HG02763 (cell line): ENCODE results near the gene PGAP3.

Experiments used
- ATAC-seq: cut with Tn5 transposase; IDR thresholded peaks from one replicate; pipeline ENCODE4 v1.9.1; 2021; ENCODE audit warnings: mild to moderate bottlenecking, moderate library complexity; ENCODE audit not compliant: unreplicated experiment

Gene PGAP3

DNA sequence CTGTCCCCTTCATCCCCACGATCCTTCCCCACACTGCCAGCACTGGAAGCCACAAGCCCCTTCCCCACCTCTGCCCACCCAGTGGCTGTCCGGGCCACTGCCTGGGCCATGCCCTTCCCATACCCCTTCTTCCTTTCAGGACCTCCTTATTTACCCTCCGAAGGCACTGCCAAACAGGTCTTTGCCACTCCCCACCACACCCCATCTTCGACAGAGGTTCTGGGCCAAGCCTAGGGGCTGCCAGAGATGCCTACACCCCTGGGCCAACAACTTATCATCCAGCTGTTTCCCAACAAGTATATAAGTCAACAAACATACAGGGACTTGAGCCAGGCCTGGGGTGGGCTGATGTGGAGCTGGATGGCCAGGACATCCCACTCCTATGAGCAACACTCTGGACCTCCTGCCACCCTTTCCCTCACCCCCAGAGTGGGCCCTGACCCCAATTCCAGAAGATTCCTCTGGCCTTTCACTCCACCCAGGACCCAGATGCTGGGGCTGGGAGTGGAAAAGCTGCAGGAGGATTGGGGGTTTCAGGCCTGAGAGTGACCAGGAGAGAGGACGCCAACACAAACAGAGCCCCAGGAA, 62.6 kb downstream of the PGAP3 start:
- no peak for ATAC-seq

DNA sequence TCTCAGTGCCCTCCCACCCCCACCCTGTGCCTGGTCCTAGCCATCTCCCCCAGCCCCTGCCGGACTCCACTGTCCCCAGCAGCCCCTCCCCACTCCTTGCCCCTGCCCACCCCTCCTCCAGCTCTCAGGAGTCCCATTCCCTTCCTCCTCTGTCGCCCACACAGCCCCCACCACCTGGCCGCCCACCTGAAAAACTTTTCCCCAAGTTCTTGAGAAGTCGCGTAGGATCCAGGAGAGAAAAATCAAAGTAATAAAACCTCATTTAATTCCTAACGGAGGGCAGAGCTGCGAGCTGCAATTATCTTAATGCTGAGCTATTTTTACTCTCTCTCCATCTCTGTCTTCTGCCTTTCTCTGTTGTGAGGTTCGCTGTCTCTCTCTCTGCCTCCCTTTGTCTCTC, 63.5 kb downstream of the PGAP3 start:
- ATAC-seq, result no peak

DNA sequence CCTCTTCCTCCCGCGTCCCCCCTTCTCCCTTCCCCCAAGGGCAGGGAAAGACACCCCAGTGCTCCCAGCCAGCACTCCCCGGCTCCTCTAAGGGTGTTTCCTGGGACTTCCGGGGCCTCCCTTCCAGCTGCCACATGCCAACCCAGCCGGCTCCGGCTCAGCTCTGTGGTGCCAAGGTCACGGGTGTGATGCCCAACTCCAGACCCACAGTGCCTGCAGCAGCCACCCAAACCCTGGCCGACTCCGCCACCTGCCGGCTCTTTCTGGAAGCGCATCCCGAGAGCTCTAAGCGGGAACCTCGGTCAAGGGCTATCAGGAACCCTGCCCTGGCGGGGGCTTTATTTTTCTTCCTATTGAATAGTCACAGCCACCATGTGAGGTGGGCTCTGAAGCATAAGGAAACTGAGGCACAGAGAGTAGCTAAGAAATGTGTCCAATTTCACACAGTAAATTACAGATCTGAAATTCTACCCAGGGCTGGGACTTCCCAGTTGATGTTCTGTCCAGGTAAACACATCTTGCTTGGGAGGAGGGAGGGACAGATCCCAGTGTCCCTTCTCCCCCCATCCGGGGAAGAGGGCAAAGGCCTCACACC, 64.4 kb downstream of the PGAP3 start:
- ATAC-seq, result no peak

DNA sequence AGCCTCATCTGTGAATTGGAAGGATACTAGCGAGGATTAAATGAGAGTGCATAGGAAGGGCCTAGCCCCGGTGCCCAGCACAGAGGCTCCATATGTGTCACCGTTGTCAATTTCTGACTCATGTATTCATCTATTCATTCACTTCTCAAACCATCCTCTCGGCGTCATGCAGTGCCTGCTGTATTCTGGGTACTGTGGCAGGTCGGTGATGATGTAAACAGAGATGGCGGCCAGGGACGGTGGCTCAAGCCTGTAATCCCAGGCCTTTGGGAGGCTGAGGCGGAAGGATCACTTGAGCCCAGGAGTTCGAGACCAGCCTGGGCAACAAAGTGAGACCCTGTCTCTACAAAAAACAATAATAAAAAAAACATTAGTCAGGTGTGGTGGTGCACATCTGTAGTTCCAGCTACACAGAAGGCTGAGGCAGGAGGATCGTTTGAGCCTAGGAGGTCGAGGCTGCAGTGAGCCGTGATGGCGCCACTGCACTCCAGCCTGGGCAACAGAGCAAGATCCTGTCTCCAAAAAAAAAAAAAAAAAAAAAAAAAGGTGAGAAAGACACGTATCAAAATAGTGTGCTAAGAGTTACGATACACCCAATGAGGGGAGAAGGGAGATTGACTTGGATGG, 65.4 kb downstream of the PGAP3 start:
- peak; percentile 21 for ATAC-seq

DNA sequence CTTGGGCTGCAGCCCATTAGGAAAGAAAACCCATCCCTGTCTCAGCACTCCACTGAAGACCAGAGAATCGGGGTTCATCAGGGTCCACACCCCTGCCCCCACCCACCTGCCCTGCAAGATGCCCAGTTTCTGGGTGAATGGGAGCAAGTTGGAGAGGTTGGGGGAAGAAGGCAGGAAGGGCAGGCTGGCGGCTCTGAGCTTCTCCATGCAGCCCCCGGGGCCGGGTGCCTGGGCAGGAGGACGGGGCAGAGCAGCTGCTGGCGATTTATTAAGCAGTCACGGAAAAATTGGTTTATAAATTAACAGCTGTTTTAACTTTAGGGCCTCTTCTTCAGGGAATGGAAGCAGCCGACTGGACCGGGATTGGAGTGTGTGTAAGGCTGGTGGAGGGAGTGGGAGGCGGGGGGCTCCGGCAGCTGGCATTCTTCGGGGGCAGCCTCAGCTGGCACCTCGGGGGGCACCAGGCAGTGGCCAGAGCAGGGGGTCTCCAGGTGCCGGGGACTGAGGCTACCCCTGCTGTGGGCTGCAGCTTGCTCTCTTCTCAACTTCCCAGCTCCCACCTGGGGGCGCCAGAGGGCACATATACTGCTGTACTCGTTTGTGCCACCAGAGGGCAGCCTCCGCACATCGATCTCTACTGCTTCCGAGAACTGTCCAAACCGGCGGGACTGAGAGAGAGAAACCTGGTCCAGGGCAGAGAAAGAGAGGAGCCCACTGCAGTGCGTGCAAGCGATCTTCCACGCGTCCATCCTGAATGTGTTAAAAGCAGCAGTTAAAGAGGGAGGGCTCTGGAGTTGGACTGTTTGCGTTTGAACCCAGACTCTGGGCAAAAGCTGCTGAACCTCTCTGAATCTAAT, 66.1 kb downstream of the PGAP3 start:
- ATAC-seq, result peak; percentile 56
